Progenitor cell of endocrine pancreas (in vitro differentiated cells): ENCODE measurements around the gene EXO1. TPM values are rescaled to one million over a fixed set of nuclear protein-coding genes. Genes with fewer than 3 reads are reported as not detected.

Source experiments
- DNase-seq: peaks from one replicate; pipeline ENCODE4 v3.0.0; 2021; ENCODE audit warnings: low spot score; ENCODE audit not compliant: unreplicated experiment
- H3K27ac Mint-ChIP-seq: 2 replicates; pipeline ENCODE4 v1.8.0; 2021; ENCODE audit warnings: mild to moderate bottlenecking, moderate library complexity, mixed read lengths
- H3K27me3 Mint-ChIP-seq: 2 replicates; pipeline ENCODE4 v1.8.0; 2021; ENCODE audit warnings: mixed read lengths
- H3K36me3 Mint-ChIP-seq: 2 replicates; pipeline ENCODE4 v1.8.0; 2022; ENCODE audit warnings: mixed read lengths; ENCODE audit not compliant: insufficient read depth
- H3K4me1 Mint-ChIP-seq: 2 replicates; pipeline ENCODE4 v1.8.0; 2021; ENCODE audit warnings: low read depth, mixed read lengths
- H3K4me3 Mint-ChIP-seq: 2 replicates; pipeline ENCODE4 v1.8.0; 2021; ENCODE audit warnings: low read depth, mild to moderate bottlenecking, moderate library complexity, mixed read lengths
- H3K9me3 Mint-ChIP-seq: 2 replicates; pipeline ENCODE4 v1.8.0; 2021; ENCODE audit warnings: low read depth, mixed read lengths
- CTCF ChIP-seq: fragments of 200-600 bp; sonication (generic); IDR thresholded peaks from one replicate; pipeline ENCODE4 v1.5.0; 2021; ENCODE audit warnings: antibody characterized with exemption, mild to moderate bottlenecking; ENCODE audit not compliant: unreplicated experiment
- total RNA-seq: library from RNA; stranded (reverse); gene quantifications from 2 replicates; pipeline ENCODE4 v1.2.1, GENCODE V29; 2021

Gene EXO1
- total RNA-seq, 1 donor from 2014 or later = 12.5 TPM

DNA sequence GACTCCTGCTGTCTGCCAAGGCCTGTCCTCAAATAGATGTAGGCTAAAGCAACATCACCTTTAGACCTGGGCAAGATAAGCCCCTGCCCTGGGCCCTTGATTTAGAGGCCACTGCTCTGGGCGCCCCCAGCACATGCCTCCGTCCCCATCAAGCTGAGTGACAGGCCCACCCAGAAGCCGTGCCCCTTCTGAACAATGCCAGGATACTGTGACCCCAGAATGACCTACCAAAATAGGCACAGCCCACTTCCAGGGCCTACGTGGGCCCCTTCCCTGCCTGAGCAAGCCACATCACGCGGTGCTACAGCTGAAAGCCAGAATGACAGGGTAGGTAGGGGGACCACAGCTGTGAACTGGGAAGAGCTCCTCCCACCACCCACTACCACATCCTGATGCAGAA is 84.8 kb downstream of the EXO1 start:
- no peak overlapping the region for H3K4me3 Mint-ChIP-seq
- no peaks in the 10 kb centered on the region for H3K9me3 Mint-ChIP-seq
- TF ChIP-seq CTCF = no peak
- peak overlapping the region; percentile 62 for H3K27ac Mint-ChIP-seq
- H3K27me3 Mint-ChIP-seq = no peaks in the 10 kb centered on the region
- peaks cover 12% of the 10 kb centered on the region for H3K4me1 Mint-ChIP-seq
- no peak for DNase-seq
- no peaks in the 10 kb centered on the region for H3K36me3 Mint-ChIP-seq

- H3K4me3 Mint-ChIP-seq = no peak overlapping the region
- no peak overlapping the region for H3K27ac Mint-ChIP-seq
- peak; percentile 50 for DNase-seq
Observed at GRCh38 chr1:241934201-241934848, 86.3 kb downstream of the EXO1 start.

GRCh38 chr1:241934866-241935265 is 86.9 kb downstream of the EXO1 start:
- peaks cover 12% of the 10 kb centered on the region for H3K4me1 Mint-ChIP-seq
- TF ChIP-seq CTCF = no peak
- H3K27me3 Mint-ChIP-seq = no peaks in the 10 kb centered on the region
- H3K36me3 Mint-ChIP-seq = no peaks in the 10 kb centered on the region
- peak overlapping the region; percentile 84 for H3K27ac Mint-ChIP-seq
- peaks cover 3% of the 10 kb centered on the region for H3K9me3 Mint-ChIP-seq
- no peak overlapping the region for H3K4me3 Mint-ChIP-seq
- no peak for DNase-seq

More at GRCh38 chr1:241934201-241934848, 86.3 kb downstream of the EXO1 start:
- H3K27me3 Mint-ChIP-seq = no peaks in the 10 kb centered on the region
- no peaks in the 10 kb centered on the region for H3K36me3 Mint-ChIP-seq
- TF ChIP-seq CTCF = no peak
- H3K9me3 Mint-ChIP-seq = peaks cover 3% of the 10 kb centered on the region
- H3K4me1 Mint-ChIP-seq = peaks cover 12% of the 10 kb centered on the region

Other genes starting within 250 kb of the EXO1 start
- 19.1 and 19.9 TPM in 2 replicates for gene CHML, start 207.8 kb upstream of the EXO1 start, total RNA-seq
- gene OPN3, start 207.8 kb upstream of the EXO1 start, total RNA-seq = 18.2 and 19.9 TPM in 2 replicates
- 0.07 TPM in 1 of 2 replicates, not detected in the other for gene WDR64, start 195.9 kb upstream of the EXO1 start, total RNA-seq
- not detected in 2 replicates for gene BECN2, start 109.6 kb downstream of the EXO1 start, total RNA-seq
- gene MAP1LC3C, start 150.9 kb downstream of the EXO1 start, total RNA-seq = not detected in 2 replicates